ENCODE data around the gene GRIN2A. TPM values are rescaled to one million over a fixed set of nuclear protein-coding genes. Genes with fewer than 3 reads are reported as not detected.
A peak's percentile ranks its signal among the peaks of the same experiment; 100 is the strongest.

Gene GRIN2A
- total RNA-seq, 2 experiments from 2014 or later = not detected

DNA sequence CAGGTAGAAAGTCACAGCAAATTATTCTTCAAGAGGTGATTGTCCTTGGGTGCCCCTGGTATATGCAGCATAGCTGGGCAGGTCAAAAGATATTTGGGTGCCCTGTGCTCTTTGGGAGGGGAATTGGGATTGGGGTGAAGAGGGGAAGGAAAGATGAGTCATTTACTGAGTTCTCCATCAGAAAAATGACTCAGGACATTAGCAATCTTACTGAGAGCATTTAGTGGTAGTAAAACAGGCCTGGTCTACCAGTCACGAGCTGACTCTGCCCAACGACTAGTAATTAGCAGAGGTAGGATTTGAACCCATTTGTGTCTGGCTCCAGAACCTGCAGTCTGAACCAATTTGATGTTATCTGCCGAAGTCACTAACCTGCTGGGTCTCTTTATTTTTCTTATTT is 6.0 kb upstream of the GRIN2A start:
- POLR2A ChIA-PET = no interaction called here
- intact Hi-C loops (cut with micrococcal nuclease) = no loop called here

DNA sequence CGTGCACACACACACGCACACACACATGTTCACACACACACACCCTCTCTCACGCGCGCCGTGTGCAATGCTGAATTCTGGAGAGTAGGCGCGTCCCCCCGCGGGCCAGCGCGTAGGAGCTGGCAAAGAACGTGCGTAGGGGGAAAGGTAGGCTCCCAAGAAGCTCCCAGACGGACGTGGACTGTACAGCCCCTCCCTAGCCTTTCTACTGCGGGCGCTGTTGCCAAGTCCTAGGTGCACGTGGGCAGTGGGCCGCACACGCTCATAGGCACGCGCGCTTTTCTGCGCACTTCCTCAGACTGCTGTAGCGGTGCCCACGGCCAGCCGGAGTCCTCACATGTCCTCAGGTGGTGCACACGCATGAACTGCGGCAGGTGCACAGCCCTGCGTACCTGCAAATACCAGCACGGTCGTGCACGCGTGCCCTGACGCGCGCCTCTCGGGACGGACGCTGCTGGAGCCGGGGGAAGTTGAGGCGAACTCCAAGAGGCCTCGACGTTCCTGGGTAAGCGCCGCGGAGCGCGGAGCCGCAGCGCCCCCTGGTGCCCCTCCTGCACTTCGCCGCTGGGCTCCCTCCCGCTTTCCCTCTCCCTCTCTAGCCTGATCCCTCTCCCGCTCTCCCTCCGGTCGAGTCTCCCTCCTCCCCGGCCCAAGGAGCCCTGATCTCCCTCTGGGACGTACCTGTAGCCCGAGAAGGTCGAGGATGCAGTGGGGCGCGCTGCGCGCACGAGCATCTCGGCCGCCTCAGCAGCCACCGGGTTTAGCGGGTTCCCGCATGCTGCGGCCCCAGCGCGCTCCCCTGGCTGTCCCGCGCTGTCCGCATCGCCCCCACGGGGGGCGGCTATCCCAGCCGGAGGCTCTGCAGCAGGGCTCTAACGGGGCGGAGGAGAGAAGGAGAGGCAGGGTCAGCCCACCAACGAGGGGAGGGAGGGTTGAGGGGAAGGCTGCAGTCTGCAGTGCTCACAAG is 749 bp downstream of the GRIN2A start:
- ChIA-PET POLR2A (no interaction called here), CTCF (interaction anchor here (0.8 to 2.4 kb wide), 7 partner anchors 11 to 1042 kb away, joined by 3 to 14 read pairs (median 5); no protein-coding TSS in a partner anchor)
- DNase-seq = peak; percentile 49
- Mint-ChIP-seq H3K27me3 (peaks cover 46% of the 10 kb centered on the region), H3K9me3 (no peaks in the 10 kb centered on the region), H3K36me3 (ENCODE audit: low read depth) (no peaks in the 10 kb centered on the region), H3K4me3 (no peak overlapping the region), H3K4me1 (ENCODE audit: low read depth) (peaks cover 9% of the 10 kb centered on the region), H3K27ac (no peak overlapping the region)
- TF ChIP-seq, protein P1, sequence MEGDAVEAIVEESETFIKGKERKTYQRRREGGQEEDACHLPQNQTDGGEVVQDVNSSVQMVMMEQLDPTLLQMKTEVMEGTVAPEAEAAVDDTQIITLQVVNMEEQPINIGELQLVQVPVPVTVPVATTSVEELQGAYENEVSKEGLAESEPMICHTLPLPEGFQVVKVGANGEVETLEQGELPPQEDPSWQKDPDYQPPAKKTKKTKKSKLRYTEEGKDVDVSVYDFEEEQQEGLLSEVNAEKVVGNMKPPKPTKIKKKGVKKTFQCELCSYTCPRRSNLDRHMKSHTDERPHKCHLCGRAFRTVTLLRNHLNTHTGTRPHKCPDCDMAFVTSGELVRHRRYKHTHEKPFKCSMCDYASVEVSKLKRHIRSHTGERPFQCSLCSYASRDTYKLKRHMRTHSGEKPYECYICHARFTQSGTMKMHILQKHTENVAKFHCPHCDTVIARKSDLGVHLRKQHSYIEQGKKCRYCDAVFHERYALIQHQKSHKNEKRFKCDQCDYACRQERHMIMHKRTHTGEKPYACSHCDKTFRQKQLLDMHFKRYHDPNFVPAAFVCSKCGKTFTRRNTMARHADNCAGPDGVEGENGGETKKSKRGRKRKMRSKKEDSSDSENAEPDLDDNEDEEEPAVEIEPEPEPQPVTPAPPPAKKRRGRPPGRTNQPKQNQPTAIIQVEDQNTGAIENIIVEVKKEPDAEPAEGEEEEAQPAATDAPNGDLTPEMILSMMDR (IDR thresholded peaks at IDR 0.05) = peak; percentile 91
- peak; percentile 67 for ATAC-seq
- intact Hi-C loops (cut with micrococcal nuclease) = no loop called here

More for the DNA sequence above, 6.0 kb upstream of the GRIN2A start:
- Mint-ChIP-seq H3K9me3 (no peaks in the 10 kb centered on the region), H3K27me3 (peaks cover 26% of the 10 kb centered on the region), H3K36me3 (ENCODE audit: low read depth) (no peaks in the 10 kb centered on the region), H3K4me1 (ENCODE audit: low read depth) (no peaks in the 10 kb centered on the region), H3K4me3 (no peak overlapping the region), H3K27ac (no peak overlapping the region)
- TF ChIP-seq, protein P1 (IDR thresholded peaks at IDR 0.05) = no peak
- ATAC-seq = no peak
- DNase-seq = no peak
- CTCF ChIA-PET = no interaction called here

DNA sequence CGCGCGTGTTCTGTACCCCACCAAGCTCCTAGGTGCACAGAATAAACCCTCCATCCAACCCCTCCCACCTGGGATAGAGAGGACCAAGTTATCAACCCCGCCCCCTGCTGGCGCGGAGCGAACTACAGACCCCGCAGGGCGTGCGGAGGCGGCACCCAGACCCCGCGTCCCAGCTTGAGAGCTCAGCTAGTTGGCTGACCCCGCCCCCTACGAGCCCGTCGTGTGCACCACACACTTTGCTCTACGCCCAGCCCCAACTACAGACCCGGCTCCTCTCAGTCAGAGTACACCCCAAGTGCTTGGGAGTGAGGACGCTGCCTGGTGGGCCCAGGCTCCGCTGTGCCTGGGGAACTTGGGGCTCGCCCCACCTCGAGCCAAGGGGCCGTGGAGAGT is 1.5 kb downstream of the GRIN2A start:
- no peaks in the 10 kb centered on the region for H3K36me3 Mint-ChIP-seq (ENCODE audit: low read depth)
- no peak overlapping the region for H3K27ac Mint-ChIP-seq
- ChIA-PET CTCF (interaction anchor here (1.2 to 2.4 kb wide), 6 partner anchors 10 to 1042 kb away, joined by 3 to 14 read pairs (median 6); no protein-coding TSS in a partner anchor), POLR2A (no interaction called here)
- intact Hi-C loops (cut with micrococcal nuclease) = no loop called here
- H3K27me3 Mint-ChIP-seq = peaks cover 45% of the 10 kb centered on the region
- peak; percentile 69 for ATAC-seq
- H3K4me3 Mint-ChIP-seq = no peak overlapping the region
- TF ChIP-seq, protein P1 (IDR thresholded peaks at IDR 0.05) = no peak
- peak; percentile 64 for DNase-seq
- peaks cover 9% of the 10 kb centered on the region for H3K4me1 Mint-ChIP-seq (ENCODE audit: low read depth)
- no peaks in the 10 kb centered on the region for H3K9me3 Mint-ChIP-seq

DNA sequence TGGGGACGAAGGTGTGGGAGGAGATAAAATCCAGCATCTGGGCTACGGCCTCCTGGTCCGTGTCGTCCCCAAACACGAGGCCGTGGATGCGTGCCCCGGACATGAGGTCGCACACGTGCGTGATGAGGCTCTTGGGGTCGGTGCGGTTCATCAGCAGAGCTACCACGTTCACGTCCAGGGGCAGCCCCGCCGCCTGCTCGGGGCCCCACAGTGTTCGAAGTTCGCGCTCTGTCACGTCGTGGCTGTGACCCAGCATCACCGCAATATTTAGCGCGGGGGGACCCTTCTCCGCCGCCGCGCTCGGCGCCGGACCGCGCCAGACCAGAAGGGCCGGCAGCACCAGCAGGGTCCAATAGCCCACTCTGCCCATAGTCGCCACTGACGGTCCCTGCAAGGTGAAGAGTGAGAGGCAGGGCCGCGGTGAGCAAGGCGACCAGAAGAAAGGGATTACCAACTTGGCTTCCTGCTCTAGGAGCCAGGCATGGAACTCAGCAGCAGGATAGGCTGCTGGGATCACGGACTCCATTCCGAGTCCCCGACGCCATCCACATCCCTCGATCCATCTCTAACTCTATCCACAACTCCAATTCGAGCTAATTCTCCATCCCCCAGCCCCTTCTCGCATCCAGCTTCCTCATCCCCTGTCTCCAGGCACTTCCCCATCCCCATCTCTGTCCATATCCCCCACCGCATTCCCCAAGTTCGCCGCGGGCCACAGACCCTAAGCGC is 2.0 kb downstream of the GRIN2A start:
- ATAC-seq (no peak), DNase-seq (no peak)
- Mint-ChIP-seq H3K4me1 (ENCODE audit: low read depth) (peaks cover 9% of the 10 kb centered on the region), H3K27me3 (peaks cover 43% of the 10 kb centered on the region), H3K4me3 (no peak overlapping the region), H3K27ac (no peak overlapping the region), H3K36me3 (ENCODE audit: low read depth) (no peaks in the 10 kb centered on the region), H3K9me3 (no peaks in the 10 kb centered on the region)
- intact Hi-C loops (cut with micrococcal nuclease) = no loop called here
- TF ChIP-seq, protein P1 (IDR thresholded peaks at IDR 0.05) = no peak
- ChIA-PET POLR2A (no interaction called here), CTCF (interaction anchor here (1.2 to 2.4 kb wide), 6 partner anchors 10 to 1041 kb away, joined by 3 to 14 read pairs (median 6); no protein-coding TSS in a partner anchor)

All from activated CD8-positive, alpha-beta T cell treated with anti-CD3 and anti-CD28 coated beads for 36 hours (primary cell).